HG02938 (cell line): ENCODE data around the gene ISYNA1.

Experiments used
- ATAC-seq: cut with Tn5 transposase; IDR thresholded peaks from one replicate; pipeline ENCODE4 v1.9.1; 2021; ENCODE audit warnings: mild to moderate bottlenecking, moderate library complexity; ENCODE audit not compliant: unreplicated experiment

The ISYNA1 gene

DNA sequence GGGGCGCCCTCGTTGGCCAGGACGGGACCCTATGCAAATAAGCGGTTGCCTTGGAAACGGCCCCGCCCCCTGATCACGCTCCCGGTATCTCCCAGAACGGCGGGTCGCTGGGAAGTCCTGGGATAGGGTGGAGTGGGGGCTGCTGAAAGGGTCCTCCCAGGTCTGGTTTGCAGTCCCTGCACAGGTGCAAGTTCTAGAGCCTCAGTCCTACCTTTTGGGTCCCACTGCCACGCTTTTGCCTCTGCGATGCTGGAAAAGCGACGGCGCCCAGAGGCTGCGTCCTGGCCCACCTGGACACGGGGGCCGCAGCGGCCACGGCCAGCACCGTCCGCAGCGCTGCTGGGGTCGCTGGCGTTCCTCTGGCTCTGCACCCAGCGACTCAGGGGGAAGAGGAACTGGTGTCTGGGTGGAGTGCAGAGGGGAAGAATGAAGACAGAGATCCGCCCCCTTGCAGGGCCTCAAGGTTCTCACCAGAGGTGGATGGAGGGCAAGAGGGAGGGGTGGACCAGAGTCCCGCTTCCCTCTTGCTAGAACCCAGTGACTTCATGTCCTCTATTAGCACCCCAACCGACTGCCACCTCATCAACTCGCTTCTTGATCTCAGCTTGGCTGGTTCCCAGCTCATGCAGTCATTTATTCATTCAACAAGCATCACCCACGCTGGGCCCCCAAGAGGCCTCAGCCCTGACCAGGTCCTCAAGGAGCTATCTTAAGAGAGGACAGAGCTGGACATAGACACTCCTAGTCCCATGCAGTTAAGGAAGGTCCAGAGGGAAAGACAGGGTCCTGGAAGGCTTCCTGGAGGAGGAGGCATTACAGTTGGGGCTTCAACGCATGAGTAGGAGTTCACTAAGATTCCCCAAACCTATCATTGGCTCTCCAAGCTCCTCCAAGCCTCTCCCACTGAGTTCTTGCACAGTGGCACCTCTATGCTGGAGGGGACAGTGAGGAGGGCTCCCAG lies 40.4 kb downstream of the ISYNA1 start, which contains the start of gene LRRC25:
TSS of gene LRRC25 (minus strand) at position 381 of the 961 bp plus-strand sequence. CDS start 659 bp downstream, outside the sequence.
- ATAC-seq = no peak

DNA sequence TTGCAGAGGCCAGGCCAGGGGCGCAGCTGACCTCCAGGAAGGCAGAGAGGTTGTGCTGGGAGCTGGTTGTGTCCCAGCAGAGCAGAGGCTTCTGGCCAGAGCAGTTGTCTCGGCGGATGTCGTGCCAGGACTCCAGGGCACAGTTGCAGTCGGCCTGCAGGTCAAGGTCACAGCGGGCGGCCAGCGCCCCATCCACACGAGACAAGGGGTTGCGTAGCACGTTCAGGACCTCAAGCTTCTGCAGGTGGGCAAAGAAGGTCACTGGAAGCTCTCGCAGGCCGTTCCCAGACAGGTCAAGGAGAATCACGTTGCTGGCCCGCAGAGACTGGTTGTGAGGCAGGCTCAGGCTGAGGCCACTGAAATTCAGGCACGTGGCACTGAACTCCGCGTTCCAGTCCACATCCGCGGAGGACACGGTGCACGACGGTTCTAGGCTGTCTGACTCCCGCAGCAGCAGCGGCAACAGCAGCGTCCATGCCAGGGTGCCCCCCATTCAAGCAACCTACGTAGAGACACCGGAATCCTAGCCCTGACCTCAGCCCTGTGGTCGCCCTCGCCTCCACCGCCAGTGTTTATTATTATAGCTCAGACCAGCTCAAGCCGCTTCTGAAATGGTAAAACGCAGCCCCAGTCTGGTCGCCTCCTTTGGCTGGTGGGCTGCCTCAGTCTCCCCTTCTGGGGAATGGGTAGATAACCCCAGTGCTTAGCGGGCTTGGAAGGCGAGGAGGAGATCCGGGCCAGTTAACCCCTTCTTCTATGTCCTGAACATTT lies 41.3 kb downstream of the ISYNA1 start:
- ATAC-seq = no peak

DNA sequence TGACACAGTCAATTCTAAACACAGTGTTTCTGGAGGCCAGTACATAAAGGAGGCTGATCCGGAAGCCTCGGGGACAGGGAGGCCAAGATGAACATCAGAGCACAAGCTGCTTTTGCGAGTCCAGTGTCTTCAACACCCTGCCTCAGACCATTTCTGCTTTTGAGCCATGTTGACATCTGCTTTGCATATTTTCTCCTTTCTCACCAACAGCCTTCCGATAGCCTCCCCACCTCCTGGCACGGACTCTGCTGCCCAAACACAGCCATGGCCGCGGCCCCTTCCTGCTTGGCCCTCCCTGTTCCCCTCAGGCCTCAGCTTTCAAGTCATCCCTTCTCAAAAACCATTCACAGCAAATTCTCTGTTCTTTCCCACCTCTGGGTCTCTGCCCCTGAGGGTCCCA lies 44.1 kb downstream of the ISYNA1 start:
- ATAC-seq = no peak

DNA sequence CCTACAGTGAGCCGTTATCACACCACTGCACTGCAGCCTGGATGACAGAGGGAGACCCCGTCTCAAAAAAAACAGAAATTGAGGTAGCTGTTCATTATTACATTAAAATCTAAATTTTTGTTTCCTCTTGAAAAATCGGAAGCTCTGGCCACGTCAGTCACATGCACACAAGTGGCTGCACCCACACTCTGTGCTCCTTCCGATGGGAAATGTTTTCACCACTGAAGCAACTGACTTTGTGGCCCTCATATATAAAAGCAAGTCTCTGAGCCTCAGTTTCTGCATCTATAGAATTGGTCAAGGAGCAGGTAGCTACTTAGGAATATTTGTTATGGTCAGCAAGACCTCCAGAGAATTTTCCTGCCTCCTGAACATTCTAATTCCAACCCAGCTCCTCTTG lies 45.0 kb downstream of the ISYNA1 start:
- no peak for ATAC-seq

DNA sequence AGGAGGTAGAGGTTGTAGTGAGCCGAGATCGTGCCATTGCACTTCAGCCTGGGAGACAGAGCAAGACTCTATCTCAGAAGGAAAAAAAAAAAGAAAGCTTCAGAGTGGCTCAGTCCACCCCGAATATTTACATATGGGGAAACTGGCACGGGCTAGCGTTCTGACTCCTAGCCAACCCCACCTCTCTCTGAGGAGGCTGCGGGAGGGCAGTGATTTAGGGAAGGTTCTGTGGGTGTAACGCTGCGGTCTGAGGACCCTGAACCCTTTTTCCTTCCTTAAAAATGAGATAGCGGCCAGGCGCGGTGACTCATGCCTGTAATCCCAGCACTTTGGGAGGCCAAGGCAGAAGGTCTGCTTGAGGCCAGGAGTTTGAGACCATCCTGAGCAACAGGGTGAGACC lies 45.5 kb downstream of the ISYNA1 start:
- ATAC-seq = no peak

DNA sequence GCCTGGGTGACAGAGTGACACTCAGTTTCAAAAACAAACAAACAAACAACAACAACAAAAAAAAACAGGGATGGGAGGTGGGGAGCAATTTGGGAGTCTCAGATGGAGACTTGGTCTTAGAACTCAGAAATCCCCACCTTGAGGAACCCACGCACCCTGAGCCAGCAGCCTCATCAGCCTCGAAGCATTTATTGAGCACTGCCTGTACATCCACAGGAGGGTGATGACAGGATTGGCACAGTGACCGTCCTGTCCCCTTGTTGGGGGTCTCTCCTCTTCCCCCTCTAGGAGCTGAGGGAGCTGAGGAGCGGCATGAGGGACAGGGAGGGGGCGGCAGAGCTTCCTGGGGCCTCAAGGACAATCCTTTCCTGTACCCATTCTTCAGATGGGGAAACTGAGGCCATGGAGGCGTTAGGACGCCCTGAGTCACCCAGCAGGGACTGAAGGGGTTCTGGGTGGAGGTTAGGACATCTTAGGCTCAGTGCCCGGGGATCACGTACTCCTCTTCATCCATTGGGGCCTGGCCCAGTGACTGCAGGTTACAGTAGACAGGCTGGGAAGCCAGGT lies 46.3 kb downstream of the ISYNA1 start:
- no peak for ATAC-seq

DNA sequence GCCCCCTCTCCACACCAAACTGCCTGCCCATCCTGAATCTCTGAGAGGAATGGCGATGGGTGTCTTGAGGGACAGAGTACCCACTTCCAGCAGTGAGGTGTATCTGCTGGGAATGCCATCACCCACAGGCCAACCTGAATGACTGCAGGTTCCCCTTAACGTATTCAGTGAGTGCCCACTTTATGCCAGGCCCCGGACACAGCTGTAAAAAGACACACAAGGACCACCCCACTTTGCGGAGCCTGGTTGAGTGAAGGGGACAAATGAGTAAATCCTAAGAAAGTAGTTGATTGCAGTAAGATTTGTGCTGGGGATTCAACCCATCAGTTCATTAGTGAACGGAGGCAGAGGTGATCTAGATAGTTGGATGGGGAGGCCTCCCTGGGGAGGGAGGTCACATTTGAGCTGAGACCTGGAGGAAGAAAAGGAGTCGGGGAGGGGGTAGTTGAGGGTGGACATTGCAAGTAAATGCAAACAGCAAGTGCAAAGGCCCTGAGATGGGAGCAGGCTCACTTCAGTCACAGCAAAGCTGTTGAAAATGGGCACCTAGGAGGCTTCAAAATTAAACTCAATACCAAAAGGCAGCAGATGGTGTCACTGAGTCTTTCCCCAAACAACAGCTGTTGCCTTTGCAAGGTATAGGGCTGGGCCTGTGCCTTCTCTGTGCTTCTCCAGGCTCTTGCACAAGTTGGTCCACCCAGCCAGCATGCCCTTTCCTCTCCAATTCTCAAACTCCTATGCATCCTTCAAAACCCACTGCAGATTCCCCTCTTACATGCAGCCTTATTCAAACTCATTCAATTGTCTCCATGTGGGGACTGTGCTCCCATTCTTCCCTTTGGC lies 47.6 kb downstream of the ISYNA1 start:
- ATAC-seq = no peak

DNA sequence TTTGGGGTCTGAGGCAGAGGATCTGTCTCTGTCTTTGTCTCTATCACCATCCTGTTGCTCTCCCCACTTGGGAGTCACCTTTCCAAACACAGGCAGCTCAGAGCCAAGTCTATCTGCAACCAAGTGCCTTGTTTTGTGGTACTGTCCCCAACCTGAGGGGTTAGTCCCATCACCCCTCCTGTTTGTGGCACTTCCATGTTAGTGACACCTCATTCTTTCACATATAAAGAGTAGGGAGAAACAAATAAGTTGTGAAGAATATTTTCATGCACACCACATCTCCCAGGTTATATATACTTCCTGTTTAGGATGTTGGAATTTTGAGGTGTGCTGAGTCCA lies 48.2 kb downstream of the ISYNA1 start:
- ATAC-seq = no peak

DNA sequence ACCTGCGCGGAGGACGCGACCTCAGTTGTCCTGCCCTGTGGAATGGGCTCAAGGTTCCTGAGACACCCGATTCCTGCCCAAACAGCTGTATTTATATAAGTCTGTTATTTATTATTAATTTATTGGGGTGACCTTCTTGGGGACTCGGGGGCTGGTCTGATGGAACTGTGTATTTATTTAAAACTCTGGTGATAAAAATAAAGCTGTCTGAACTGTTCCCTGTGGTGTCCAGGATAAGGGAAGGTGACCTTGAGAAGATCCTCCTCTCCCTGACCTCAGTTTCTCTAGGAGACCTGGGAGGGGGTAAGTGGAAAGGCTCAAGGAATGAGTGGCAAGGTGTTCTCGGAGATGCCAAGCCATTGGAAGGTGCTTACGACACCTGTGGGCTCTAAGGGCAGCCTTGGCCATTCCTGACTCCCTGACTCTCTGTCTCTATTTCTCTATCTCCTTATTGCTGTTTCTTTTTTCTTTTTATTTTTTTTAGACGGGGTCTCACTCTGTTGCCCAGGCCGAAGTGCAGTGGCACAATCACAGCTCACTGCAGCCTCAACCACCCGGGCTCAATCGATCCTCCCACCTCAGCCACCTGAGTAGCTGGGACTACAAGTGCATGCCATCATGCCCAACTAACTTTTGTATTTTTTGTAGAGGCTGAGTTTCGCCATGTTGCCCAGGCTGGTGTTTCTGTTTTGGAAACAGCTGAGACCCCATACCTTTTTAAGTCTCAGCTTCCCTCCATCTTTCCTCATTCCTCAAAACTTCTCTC lies 48.8 kb downstream of the ISYNA1 start:
- no peak for ATAC-seq

DNA sequence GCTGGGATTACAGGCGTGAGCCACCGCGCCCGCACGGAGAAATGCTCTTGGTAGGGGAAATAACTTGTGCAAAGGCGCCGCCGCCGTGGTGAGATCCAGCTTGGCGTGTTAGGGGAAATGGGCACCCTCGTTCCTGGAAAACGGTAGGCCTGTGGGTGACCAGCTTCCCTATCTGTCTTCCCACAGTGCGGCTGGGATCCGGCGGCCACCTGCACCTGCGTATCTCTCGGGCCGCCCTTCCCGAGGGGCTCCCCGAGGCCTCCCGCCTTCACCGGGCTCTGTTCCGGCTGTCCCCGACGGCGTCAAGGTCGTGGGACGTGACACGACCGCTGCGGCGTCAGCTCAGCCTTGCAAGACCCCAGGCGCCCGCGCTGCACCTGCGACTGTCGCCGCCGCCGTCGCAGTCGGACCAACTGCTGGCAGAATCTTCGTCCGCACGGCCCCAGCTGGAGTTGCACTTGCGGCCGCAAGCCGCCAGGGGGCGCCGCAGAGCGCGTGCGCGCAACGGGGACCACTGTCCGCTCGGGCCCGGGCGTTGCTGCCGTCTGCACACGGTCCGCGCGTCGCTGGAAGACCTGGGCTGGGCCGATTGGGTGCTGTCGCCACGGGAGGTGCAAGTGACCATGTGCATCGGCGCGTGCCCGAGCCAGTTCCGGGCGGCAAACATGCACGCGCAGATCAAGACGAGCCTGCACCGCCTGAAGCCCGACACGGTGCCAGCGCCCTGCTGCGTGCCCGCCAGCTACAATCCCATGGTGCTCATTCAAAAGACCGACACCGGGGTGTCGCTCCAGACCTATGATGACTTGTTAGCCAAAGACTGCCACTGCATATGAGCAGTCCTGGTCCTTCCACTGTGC lies 49.6 kb downstream of the ISYNA1 start:
- peak; percentile 81 for ATAC-seq

DNA sequence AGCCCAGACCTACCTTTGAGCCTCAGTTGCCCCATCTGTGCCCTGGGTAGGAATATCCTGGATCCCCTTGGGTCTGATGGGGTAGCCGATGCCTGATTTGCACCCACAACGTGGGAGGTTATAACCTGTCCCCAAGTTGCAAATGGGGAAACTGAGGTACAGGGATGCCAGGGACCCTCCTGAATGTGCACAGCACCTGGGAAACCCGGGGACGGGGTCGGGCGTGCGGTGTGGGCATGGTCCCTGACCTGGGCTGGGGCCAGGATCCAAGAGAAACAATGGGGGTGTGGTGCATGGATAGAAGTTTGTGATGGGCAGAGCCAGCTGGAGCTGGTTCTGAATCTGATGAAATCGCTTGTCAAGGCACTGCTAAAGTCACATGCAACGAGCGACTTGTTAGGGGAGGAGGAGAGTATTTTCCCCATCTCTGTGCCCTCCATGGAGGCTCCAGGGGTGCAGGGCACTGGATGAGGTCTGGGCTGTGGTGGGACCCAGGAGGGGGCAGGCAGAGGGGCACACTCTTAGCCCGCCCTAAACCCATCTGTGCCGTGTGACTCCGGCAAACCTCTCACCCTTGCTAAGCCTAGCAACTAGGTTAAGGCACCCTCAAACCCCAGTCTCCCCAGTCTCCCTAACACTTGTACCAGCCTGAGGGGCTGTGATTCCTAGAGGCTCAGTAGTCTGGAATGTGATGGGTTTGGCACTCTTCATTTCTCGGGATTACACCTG lies 51.2 kb downstream of the ISYNA1 start:
- no peak for ATAC-seq

DNA sequence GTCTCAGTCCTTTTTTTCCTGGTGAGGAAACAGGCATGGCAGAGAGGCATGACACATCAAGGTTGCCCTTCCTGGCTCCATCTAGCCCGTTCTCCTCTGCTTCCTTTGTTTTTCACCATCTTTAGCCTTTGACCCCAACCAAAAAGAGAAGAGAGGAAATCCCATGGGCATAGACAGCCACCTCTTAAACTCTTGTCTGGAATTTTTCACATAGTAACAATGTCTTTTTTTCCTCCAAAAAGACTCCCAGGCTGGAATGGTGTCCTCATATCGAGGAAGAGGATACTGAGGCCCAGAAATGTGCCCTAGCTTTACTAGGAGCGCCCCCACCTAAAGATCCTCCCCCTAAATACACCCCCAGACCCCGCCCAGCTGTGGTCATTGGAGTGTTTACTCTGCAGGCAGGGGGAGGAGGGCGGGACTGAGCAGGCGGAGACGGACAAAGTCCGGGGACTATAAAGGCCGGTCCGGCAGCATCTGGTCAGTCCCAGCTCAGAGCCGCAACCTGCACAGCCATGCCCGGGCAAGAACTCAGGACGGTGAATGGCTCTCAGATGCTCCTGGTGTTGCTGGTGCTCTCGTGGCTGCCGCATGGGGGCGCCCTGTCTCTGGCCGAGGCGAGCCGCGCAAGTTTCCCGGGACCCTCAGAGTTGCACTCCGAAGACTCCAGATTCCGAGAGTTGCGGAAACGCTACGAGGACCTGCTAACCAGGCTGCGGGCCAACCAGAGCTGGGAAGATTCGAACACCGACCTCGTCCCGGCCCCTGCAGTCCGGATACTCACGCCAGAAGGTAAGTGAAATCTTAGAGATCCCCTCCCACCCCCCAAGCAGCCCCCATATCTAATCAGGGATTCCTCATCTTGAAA lies 52.0 kb downstream of the ISYNA1 start, which contains the start of gene GDF15:
TSS of gene GDF15 (plus strand) at position 484 of the 868 bp plus-strand sequence. CDS start at position 516, 32 bp downstream.
- no peak for ATAC-seq

DNA sequence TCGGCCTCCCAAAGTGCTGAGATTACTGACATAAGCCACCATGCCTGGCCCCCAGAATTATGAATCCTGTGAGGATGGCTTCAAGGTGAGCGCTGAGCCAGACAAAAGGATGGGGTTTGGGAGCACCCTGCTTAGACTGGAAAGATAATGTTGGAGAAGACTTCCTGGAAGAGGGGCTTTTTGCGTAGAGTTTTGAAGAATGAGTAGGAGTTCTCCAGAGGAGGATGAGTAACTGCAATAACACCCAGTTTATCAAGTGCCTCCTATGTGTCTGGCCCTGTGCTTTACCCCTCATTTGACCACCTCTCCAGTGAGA lies 52.6 kb downstream of the ISYNA1 start:
- ATAC-seq = no peak

DNA sequence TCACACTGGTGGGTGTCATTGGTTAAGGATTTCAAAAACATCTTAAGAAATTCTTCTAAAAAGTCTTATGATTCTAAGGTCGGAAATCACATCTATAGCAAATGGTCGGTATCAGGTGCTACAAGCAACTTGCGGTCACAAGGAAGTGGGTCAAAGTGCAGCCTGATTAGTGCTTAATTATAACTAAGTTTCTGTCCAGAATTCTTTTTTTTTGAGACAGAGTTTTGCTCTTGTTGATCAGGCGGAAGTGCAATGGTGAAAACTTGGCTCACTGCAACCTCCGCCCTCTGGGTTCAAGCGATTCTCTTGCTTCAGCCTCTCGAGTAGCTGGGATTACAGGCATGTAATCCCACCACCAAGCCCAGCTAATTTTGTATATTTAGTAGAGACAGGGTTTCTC lies 53.2 kb downstream of the ISYNA1 start:
- ATAC-seq = no peak
